Activated naive CD8-positive, alpha-beta T cell treated with anti-CD3 and anti-CD28 coated beads, Interleukin-2, amount 50 U/mL, for 24 hours (primary cell): Measurements from ENCODE around the gene GPATCH3.
"Not testable (repeated sequence)": the region's sequence is repeated elsewhere in the genome, so short reads cannot be mapped to it uniquely, and the experiment has no call there.

Source experiments
- ATAC-seq: fragments of 150-1000 bp; cut with Tn5 transposase; one replicate; pipeline ENCODE4 v1.10.0; 2021
- DNase-seq: peaks from one replicate; pipeline ENCODE4 v3.0.0; 2021
- H3K27ac Mint-ChIP-seq: one replicate; pipeline ENCODE4 v1.8.0; 2021; ENCODE audit warnings: mild to moderate bottlenecking, mixed read lengths
- H3K27me3 Mint-ChIP-seq: one replicate; pipeline ENCODE4 v1.8.0; 2021; ENCODE audit warnings: mixed read lengths
- H3K36me3 Mint-ChIP-seq: one replicate; pipeline ENCODE4 v1.8.0; 2021; ENCODE audit warnings: low read depth, mixed read lengths
- H3K4me1 Mint-ChIP-seq: one replicate; pipeline ENCODE4 v1.8.0; 2021; ENCODE audit warnings: mixed read lengths
- H3K4me3 Mint-ChIP-seq: one replicate; pipeline ENCODE4 v1.8.0; 2021; ENCODE audit warnings: mild to moderate bottlenecking, moderate library complexity, mixed read lengths
- H3K9me3 Mint-ChIP-seq: one replicate; pipeline ENCODE4 v1.8.0; 2021; ENCODE audit warnings: mixed read lengths

The GPATCH3 gene

GRCh38 chr1:26900815-26901511 lies 696 bp upstream of the GPATCH3 start:
- H3K27me3 Mint-ChIP-seq = no peaks in the 10 kb centered on the region
- no peaks in the 10 kb centered on the region for H3K9me3 Mint-ChIP-seq
- H3K4me1 Mint-ChIP-seq = peaks cover 29% of the 10 kb centered on the region
- peaks cover 8% of the 10 kb centered on the region for H3K36me3 Mint-ChIP-seq
- H3K27ac Mint-ChIP-seq = peak overlapping the region; percentile 98
- ATAC-seq (no peak), DNase-seq (no peak)
- peak overlapping the region; percentile 93 for H3K4me3 Mint-ChIP-seq

GRCh38 chr1:26897351-26897750 lies 2.9 kb downstream of the GPATCH3 start:
- ATAC-seq (no peak), DNase-seq (no peak)
- no peaks in the 10 kb centered on the region for H3K27me3 Mint-ChIP-seq
- H3K27ac Mint-ChIP-seq = no peak overlapping the region
- peaks cover 29% of the 10 kb centered on the region for H3K4me1 Mint-ChIP-seq
- peaks cover 20% of the 10 kb centered on the region for H3K36me3 Mint-ChIP-seq
- H3K4me3 Mint-ChIP-seq = no peak overlapping the region
- H3K9me3 Mint-ChIP-seq = no peaks in the 10 kb centered on the region

GRCh38 chr1:26894263-26894662 lies 6.0 kb downstream of the GPATCH3 start:
- Mint-ChIP-seq H3K36me3 (peaks cover 27% of the 10 kb centered on the region), H3K9me3 (no peaks in the 10 kb centered on the region), H3K27ac (no peak overlapping the region), H3K4me3 (no peak overlapping the region), H3K4me1 (peaks cover 22% of the 10 kb centered on the region), H3K27me3 (no peaks in the 10 kb centered on the region)
- DNase-seq = no peak
- ATAC-seq = no peak

- Mint-ChIP-seq H3K4me3 (peak overlapping the region; percentile 97), H3K36me3 (peaks cover 40% of the 10 kb centered on the region), H3K9me3 (no peaks in the 10 kb centered on the region), H3K27ac (peak overlapping the region; percentile 95), H3K4me1 (peaks cover 27% of the 10 kb centered on the region), H3K27me3 (no peaks in the 10 kb centered on the region)
- no peak for DNase-seq
- peak; percentile 37 for ATAC-seq
Observed at GRCh38 chr1:26890467-26890796, 9.8 kb downstream of the GPATCH3 start.

- H3K4me3 Mint-ChIP-seq = peak within 1 kb of the TSS; percentile 97
- ATAC-seq (peak; percentile 97), DNase-seq (peak; percentile 84)
- H3K27ac Mint-ChIP-seq = peak within 1 kb of the TSS; percentile 95
- peaks cover 46% of the 10 kb centered on the region for H3K36me3 Mint-ChIP-seq
- H3K4me1 Mint-ChIP-seq = peaks cover 31% of the 10 kb centered on the region
- H3K9me3 Mint-ChIP-seq = no peaks in the 10 kb centered on the region
- H3K27me3 Mint-ChIP-seq = no peaks in the 10 kb centered on the region
Observed at GRCh38 chr1:26889551-26890466, 10.5 kb downstream of the GPATCH3 start, which contains the start of gene GPN2. TSS of gene GPN2 (minus strand) at chr1:26890283. CDS start at chr1:26890096, 187 bp downstream.

GRCh38 chr1:26888231-26888630 lies 12.0 kb downstream of the GPATCH3 start:
- Mint-ChIP-seq H3K9me3 (no peaks in the 10 kb centered on the region), H3K27me3 (no peaks in the 10 kb centered on the region), H3K36me3 (peaks cover 51% of the 10 kb centered on the region), H3K4me3 (peak overlapping the region; percentile 97), H3K27ac (peak overlapping the region; percentile 95), H3K4me1 (peaks cover 31% of the 10 kb centered on the region)
- DNase-seq (no peak), ATAC-seq (no peak)

GRCh38 chr1:26887125-26887524 lies 13.1 kb downstream of the GPATCH3 start:
- Mint-ChIP-seq H3K4me1 (peaks cover 31% of the 10 kb centered on the region), H3K36me3 (peaks cover 56% of the 10 kb centered on the region), H3K4me3 (peak overlapping the region; percentile 38), H3K27me3 (no peaks in the 10 kb centered on the region), H3K27ac (peak overlapping the region; percentile 23), H3K9me3 (no peaks in the 10 kb centered on the region)
- ATAC-seq (no peak), DNase-seq (no peak)

- Mint-ChIP-seq H3K36me3 (peaks cover 49% of the 10 kb centered on the region), H3K4me3 (no peak overlapping the region), H3K4me1 (peaks cover 7% of the 10 kb centered on the region), H3K9me3 (no peaks in the 10 kb centered on the region), H3K27me3 (no peaks in the 10 kb centered on the region), H3K27ac (no peak overlapping the region)
- DNase-seq (no peak), ATAC-seq (no peak)
Observed at GRCh38 chr1:26882696-26883463, 17.4 kb downstream of the GPATCH3 start.

- peaks cover 48% of the 10 kb centered on the region for H3K36me3 Mint-ChIP-seq
- H3K4me1 Mint-ChIP-seq, H3K27me3 Mint-ChIP-seq, H3K4me3 Mint-ChIP-seq, DNase-seq, H3K27ac Mint-ChIP-seq, H3K9me3 Mint-ChIP-seq, ATAC-seq: not testable (repeated sequence)
Observed at GRCh38 chr1:26881611-26882010, 18.7 kb downstream of the GPATCH3 start.

GRCh38 chr1:26879793-26880192 lies 20.5 kb downstream of the GPATCH3 start:
- Mint-ChIP-seq H3K36me3 (peaks cover 38% of the 10 kb centered on the region), H3K27me3 (no peaks in the 10 kb centered on the region), H3K9me3 (no peaks in the 10 kb centered on the region), H3K4me3 (no peak overlapping the region), H3K27ac (no peak overlapping the region), H3K4me1 (peaks cover 4% of the 10 kb centered on the region)
- no peak for DNase-seq
- no peak for ATAC-seq

- H3K4me3 Mint-ChIP-seq = no peak overlapping the region
- ATAC-seq (no peak), DNase-seq (no peak)
- no peak overlapping the region for H3K27ac Mint-ChIP-seq
- peaks cover 20% of the 10 kb centered on the region for H3K36me3 Mint-ChIP-seq
- H3K4me1 Mint-ChIP-seq = peaks cover 4% of the 10 kb centered on the region
- H3K9me3 Mint-ChIP-seq = no peaks in the 10 kb centered on the region
- no peaks in the 10 kb centered on the region for H3K27me3 Mint-ChIP-seq
Observed at GRCh38 chr1:26877326-26877725, 22.9 kb downstream of the GPATCH3 start.

- no peak for DNase-seq
- no peak overlapping the region for H3K4me3 Mint-ChIP-seq
- no peak for ATAC-seq
- peaks cover 4% of the 10 kb centered on the region for H3K4me1 Mint-ChIP-seq
- no peaks in the 10 kb centered on the region for H3K27me3 Mint-ChIP-seq
- no peaks in the 10 kb centered on the region for H3K9me3 Mint-ChIP-seq
- H3K27ac Mint-ChIP-seq = no peak overlapping the region
- peaks cover 13% of the 10 kb centered on the region for H3K36me3 Mint-ChIP-seq
Observed at GRCh38 chr1:26874896-26875295, 25.4 kb downstream of the GPATCH3 start.

GRCh38 chr1:26873097-26873496 lies 27.2 kb downstream of the GPATCH3 start:
- H3K4me3 Mint-ChIP-seq, H3K9me3 Mint-ChIP-seq, H3K4me1 Mint-ChIP-seq, H3K36me3 Mint-ChIP-seq, DNase-seq, ATAC-seq, H3K27me3 Mint-ChIP-seq, H3K27ac Mint-ChIP-seq: not testable (repeated sequence)

- peak overlapping the region; percentile 88 for H3K27ac Mint-ChIP-seq
- H3K9me3 Mint-ChIP-seq = no peaks in the 10 kb centered on the region
- H3K4me1 Mint-ChIP-seq = peaks cover 28% of the 10 kb centered on the region
- H3K36me3 Mint-ChIP-seq = peaks cover 1% of the 10 kb centered on the region
- DNase-seq = peak; percentile 95
- ATAC-seq = peak; percentile 95
- no peaks in the 10 kb centered on the region for H3K27me3 Mint-ChIP-seq
- peak overlapping the region; percentile 91 for H3K4me3 Mint-ChIP-seq
Observed at GRCh38 chr1:26864610-26865480, 35.4 kb downstream of the GPATCH3 start.
